ENCODE results near the gene PEX14.

DNA sequence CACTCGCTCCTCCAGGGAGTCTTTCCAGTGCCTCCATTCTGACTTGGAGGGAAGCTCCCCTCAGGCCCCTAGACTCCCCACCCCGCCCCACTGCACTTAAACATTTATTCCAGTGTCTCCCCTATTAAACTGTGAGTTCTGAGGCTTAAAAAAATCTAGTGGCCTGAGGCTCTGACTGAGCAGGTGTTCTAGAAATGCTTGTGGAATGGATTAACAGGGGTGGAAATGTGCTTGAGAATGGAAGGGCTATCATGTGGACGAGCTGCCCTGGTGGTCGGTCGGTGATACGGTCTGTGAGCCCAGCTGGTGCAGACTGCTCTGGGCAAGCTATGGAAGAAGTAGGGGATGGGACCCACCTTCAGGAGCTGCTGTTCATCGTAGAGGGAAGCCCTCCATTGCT, 130.2 kb downstream of the PEX14 start:
- TF ChIP-seq CTCF (IDR thresholded peaks at IDR 0.05; ENCODE audit: low read length) = no peak
- no peak for TF ChIP-seq EZH2 (IDR thresholded peaks at IDR 0.05; ENCODE audit: borderline replicate concordance, low read length)
